ENCODE results near the gene SYDE1. TPM values are rescaled to one million over a fixed set of nuclear protein-coding genes. Genes with fewer than 3 reads are reported as not detected.

Gene SYDE1
- total RNA-seq, 1 donor = 51.0 TPM

DNA sequence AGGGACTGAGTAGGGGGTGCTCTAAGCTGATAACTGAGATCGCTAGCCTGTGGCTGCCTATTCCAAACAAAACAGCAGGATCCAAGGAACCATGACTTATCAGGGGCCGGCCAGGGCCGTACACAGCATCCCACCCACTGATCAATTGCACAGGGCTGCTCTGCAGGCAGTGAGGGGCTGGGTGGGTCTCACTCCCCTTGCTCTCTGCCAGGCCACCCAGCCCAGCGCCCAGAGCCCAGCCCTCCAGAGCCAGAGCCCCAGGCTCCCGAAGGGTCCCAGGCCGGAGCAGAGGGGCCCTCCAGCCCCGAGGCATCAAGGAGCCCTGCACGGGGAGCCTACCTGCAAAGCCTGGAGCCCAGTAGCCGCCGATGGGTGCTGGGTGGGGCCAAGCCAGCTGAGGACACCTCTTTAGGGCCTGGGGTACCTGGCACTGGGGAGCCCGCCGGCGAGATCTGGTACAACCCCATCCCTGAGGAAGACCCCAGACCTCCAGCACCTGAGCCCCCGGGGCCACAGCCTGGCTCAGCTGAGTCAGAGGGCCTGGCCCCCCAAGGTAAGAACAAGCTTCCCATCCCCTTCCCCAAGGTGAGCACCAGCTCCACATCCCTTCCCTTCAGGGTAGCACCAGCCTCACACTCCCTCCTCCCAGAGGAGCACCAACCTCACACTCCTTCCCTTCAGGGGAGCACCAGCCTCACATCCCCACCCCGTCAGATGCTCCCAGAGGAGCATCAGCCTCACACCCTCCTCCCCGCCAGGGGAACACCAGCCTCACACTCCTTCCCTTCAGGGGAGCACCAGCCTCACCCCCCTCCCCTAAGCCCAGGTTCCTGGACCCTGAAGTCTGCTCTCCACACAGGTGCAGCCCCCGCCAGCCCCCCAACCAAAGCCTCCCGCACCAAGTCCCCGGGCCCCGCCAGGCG is 1.9 kb downstream of the SYDE1 start:
- TF ChIP-seq CTCF (IDR thresholded peaks at IDR 0.05; ENCODE audit: insufficient read depth, low read depth, low read length) = no peak
- no peak overlapping the region for H3K4me3 ChIP-seq (ENCODE audit: low read depth, low read length)
- no peak for DNase-seq (ENCODE audit: low read depth)

- H3K4me3 ChIP-seq (ENCODE audit: low read depth, low read length) = no peak overlapping the region
- TF ChIP-seq CTCF (IDR thresholded peaks at IDR 0.05; ENCODE audit: insufficient read depth, low read depth, low read length) = no peak
- no peak for DNase-seq (ENCODE audit: low read depth)
These were observed 2.7 kb downstream of the SYDE1 start for GRCh38 chr19:15109768-15110417.

GRCh38 chr19:15110418-15110815 is 3.2 kb downstream of the SYDE1 start:
- no peak for DNase-seq (ENCODE audit: low read depth)
- no peak overlapping the region for H3K4me3 ChIP-seq (ENCODE audit: low read depth, low read length)
- no peak for TF ChIP-seq CTCF (IDR thresholded peaks at IDR 0.05; ENCODE audit: insufficient read depth, low read depth, low read length)

DNA sequence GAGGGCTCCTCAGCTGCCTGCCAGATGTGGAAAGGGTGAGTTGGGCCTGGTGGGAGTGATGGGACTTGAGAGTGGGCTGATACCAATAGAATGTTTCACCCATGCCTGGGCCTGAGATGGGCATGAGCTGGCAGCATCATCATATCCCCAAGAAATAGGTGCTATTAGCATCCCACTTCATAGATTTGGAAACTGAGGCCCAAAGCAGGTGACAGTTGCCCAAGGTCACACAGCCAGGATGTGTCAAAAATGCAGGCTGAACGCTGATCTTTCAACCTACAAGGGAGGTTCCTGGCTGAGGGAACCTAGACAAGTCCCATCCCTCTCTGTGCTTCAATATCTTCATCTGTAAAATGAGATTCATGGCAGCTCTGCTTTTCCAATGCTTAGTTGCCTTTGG is 4.6 kb downstream of the SYDE1 start:
- no peak for TF ChIP-seq CTCF (IDR thresholded peaks at IDR 0.05; ENCODE audit: insufficient read depth, low read depth, low read length)
- H3K4me3 ChIP-seq (ENCODE audit: low read depth, low read length) = no peak overlapping the region
- DNase-seq (ENCODE audit: low read depth) = no peak

GRCh38 chr19:15112385-15112784 is 5.2 kb downstream of the SYDE1 start:
- H3K4me3 ChIP-seq (ENCODE audit: low read depth, low read length) = no peak overlapping the region
- no peak for TF ChIP-seq CTCF (IDR thresholded peaks at IDR 0.05; ENCODE audit: insufficient read depth, low read depth, low read length)
- DNase-seq (ENCODE audit: low read depth) = no peak

GRCh38 chr19:15113245-15114152 is 6.3 kb downstream of the SYDE1 start:
- no peak for DNase-seq (ENCODE audit: low read depth)
- TF ChIP-seq CTCF (IDR thresholded peaks at IDR 0.05; ENCODE audit: insufficient read depth, low read depth, low read length) = no peak
- H3K4me3 ChIP-seq (ENCODE audit: low read depth, low read length) = no peak overlapping the region
